HepG2 (cell line): ENCODE data around the gene ADAMTS13. TPM values are rescaled to one million over a fixed set of nuclear protein-coding genes. Genes with fewer than 3 reads are reported as not detected.

Source experiments
- ATAC-seq: fragments of 200-7000 bp; cut with Tn5 transposase; 3 replicates; pipeline ENCODE4 v1.9.1; 2020; ENCODE audit warnings: mild to moderate bottlenecking, moderate library complexity
- BruUV-seq: library from RNA; stranded (reverse); fragments of 400-500 nt; replicated peaks from 2 replicates; lab custom pipeline; 2021; lab: Mats Ljungman, UMichigan
- CTCF ChIA-PET: fragments of 300-600 bp; formaldehyde crosslinking; extraction: SDS; loops from one replicate; lab custom pipeline; 2021; ENCODE audit warnings: low total read pairs, inconsistent platforms, low intra/inter-chr PET ratio; lab: Yijun Ruan, JAX
- POLR2A ChIA-PET: fragments of 350-600 bp; sonication (Branson Sonifier 250); formaldehyde crosslinking; loops from one replicate; lab custom pipeline; 2020; ENCODE audit warnings: antibody characterized with exemption, inconsistent platforms; lab: Yijun Ruan, JAX
- DNase-seq: peaks from one replicate; pipeline ENCODE4 v3.0.0-alpha.2; 2015; ENCODE audit warnings: low spot score
- FAIRE-seq: peaks from 3 replicates; lab custom pipeline; 2011; peaks lifted over from hg19 to GRCh38; lab: Jason Lieb, UNC
- H2AFZ ChIP-seq: one replicate; pipeline ENCODE4 v1.6.1; 2011; ENCODE audit warnings: low read length, inconsistent platforms
- H3K27ac ChIP-seq: fragments of 300-600 bp; 3 replicates; pipeline ENCODE4 v1.8.0; 2011; ENCODE audit warnings: mixed run types, mild to moderate bottlenecking, mixed read lengths, low read length, inconsistent platforms; ENCODE audit not compliant: insufficient read depth; ENCODE audit errors: extremely low read length
- H3K27me3 ChIP-seq, 2 experiments: fragments of 200-600 bp in 1 of 2; 2 replicates in 1 of 2; 3 replicates in 1 of 2; pipeline versions ENCODE4 v1.6.0 to v1.8.0; 2011; ENCODE audit warnings: low read length in 2 of 2, mild to moderate bottlenecking in 2 of 2, moderate library complexity in 2 of 2, inconsistent platforms in 1 of 2; ENCODE audit not compliant: insufficient read depth in 2 of 2, control insufficient read depth in 1 of 2
- H3K36me3 ChIP-seq, 2 experiments: fragments of 200-600 bp in 1 of 2; replicated peaks in 1 of 2; 2 replicates in 1 of 2; 3 replicates in 1 of 2; pipeline versions ENCODE4 v1.5.1 to v1.8.0; 2011; ENCODE audit warnings: low read length in 2 of 2, inconsistent platforms in 1 of 2; ENCODE audit not compliant: insufficient read depth in 2 of 2, control insufficient read depth in 1 of 2
- H3K4me1 ChIP-seq: 2 replicates; pipeline ENCODE4 v1.5.1; 2012; ENCODE audit warnings: low read length, inconsistent platforms; ENCODE audit not compliant: insufficient read depth
- H3K4me2 ChIP-seq: 2 replicates; pipeline ENCODE4 v1.6.0; 2011; ENCODE audit warnings: low read depth, low read length, inconsistent platforms
- H3K4me3 ChIP-seq, 3 experiments: fragments of 200-600 bp in 1 of 3; sonication (generic), shearing (Covaris generic) in 1 of 3; replicated peaks in 1 of 3; 2 replicates each; pipeline ENCODE4 v1.5.1; 2011 to 2016; ENCODE audit warnings: low read length in 3 of 3, inconsistent platforms in 2 of 3, low read depth in 2 of 3, mild to moderate bottlenecking in 2 of 3, control low read depth in 1 of 3, mixed read lengths in 1 of 3; ENCODE audit not compliant: insufficient read depth in 1 of 3
- H3K79me2 ChIP-seq: one replicate; pipeline ENCODE4 v1.6.1; 2011; ENCODE audit warnings: low read length, inconsistent platforms; ENCODE audit not compliant: insufficient read depth
- H3K9ac ChIP-seq: 2 replicates; pipeline ENCODE4 v1.6.0; 2011; ENCODE audit warnings: mild to moderate bottlenecking, low read depth, low read length, inconsistent platforms; ENCODE audit not compliant: insufficient read depth
- H3K9me3 ChIP-seq: 2 replicates; pipeline ENCODE4 v1.5.1; 2012; ENCODE audit warnings: mild to moderate bottlenecking, low read length
- H4K20me1 ChIP-seq: 2 replicates; pipeline ENCODE4 v1.6.0; 2011; ENCODE audit warnings: inconsistent platforms, mild to moderate bottlenecking, low read length, moderate library complexity; ENCODE audit not compliant: insufficient read depth
- CCDC6 ChIP-seq: sonication (generic); formaldehyde crosslinking; IDR thresholded peaks from 2 replicates; pipeline ENCODE4 v1.8.1; 2022; ENCODE audit warnings: mild to moderate bottlenecking, missing genetic modification reagents, moderate library complexity
- ESRRA ChIP-seq: sonication (generic); formaldehyde crosslinking; IDR thresholded peaks from 2 replicates; pipeline ENCODE4 v1.5.1; 2020; ENCODE audit warnings: mild to moderate bottlenecking, low read depth, missing genetic modification reagents
- FOXA3 ChIP-seq: IDR thresholded peaks from 2 replicates; pipeline ENCODE4 v1.6.1; 2016; ENCODE audit warnings: missing genetic modification reagents, missing compliant biosample characterization
- GATAD1 ChIP-seq: IDR thresholded peaks from 2 replicates; pipeline ENCODE4 v1.6.1; 2016; ENCODE audit warnings: missing genetic modification reagents, missing compliant biosample characterization
- MLXIP ChIP-seq: sonication (generic); formaldehyde crosslinking; IDR thresholded peaks from 2 replicates; pipeline ENCODE4 v1.9.0; 2021; ENCODE audit warnings: missing genetic modification reagents, borderline replicate concordance
- NKX3-1 ChIP-seq: sonication (generic); formaldehyde crosslinking; IDR thresholded peaks from 2 replicates; pipeline ENCODE4 v1.5.0; 2020; ENCODE audit warnings: missing genetic modification reagents
- PAF1 ChIP-seq: IDR thresholded peaks from 2 replicates; pipeline ENCODE4 v1.6.1; 2016; ENCODE audit warnings: missing genetic modification reagents, missing compliant biosample characterization
- PAWR ChIP-seq: sonication (generic); formaldehyde crosslinking; IDR thresholded peaks from 2 replicates; pipeline ENCODE4 v1.4.0; 2020; ENCODE audit warnings: missing genetic modification reagents, mild to moderate bottlenecking, borderline replicate concordance
- PAX8 ChIP-seq: sonication (generic); formaldehyde crosslinking; IDR thresholded peaks from 2 replicates; pipeline ENCODE4 v1.8.0; 2022; ENCODE audit warnings: mild to moderate bottlenecking, missing genetic modification reagents, borderline replicate concordance
- RBM22 ChIP-seq: fragments of 200-400 bp; formaldehyde crosslinking; optimal IDR thresholded peaks from 2 replicates; pipeline ENCODE3; 2017; ENCODE audit warnings: mild to moderate bottlenecking, low read length, moderate library complexity
- SAFB2 ChIP-seq: sonication (generic); formaldehyde crosslinking; IDR thresholded peaks from 2 replicates; pipeline ENCODE4 v1.5.1; 2020; ENCODE audit warnings: missing genetic modification reagents, low read depth, mild to moderate bottlenecking, borderline replicate concordance
- SMAD3 ChIP-seq: sonication (generic); formaldehyde crosslinking; IDR thresholded peaks from 2 replicates; pipeline ENCODE4 v1.4.0; 2020; ENCODE audit warnings: missing genetic modification reagents
- ZNF354B ChIP-seq: sonication (generic); formaldehyde crosslinking; IDR thresholded peaks from 2 replicates; pipeline ENCODE4 v1.8.0; 2022; ENCODE audit warnings: mild to moderate bottlenecking, missing genetic modification reagents
- ZSCAN9 ChIP-seq: IDR thresholded peaks from 2 replicates; pipeline ENCODE4 v1.6.1; 2016; ENCODE audit warnings: borderline replicate concordance
- ZZZ3 ChIP-seq: sonication (generic); formaldehyde crosslinking; IDR thresholded peaks from 2 replicates; pipeline ENCODE4 v1.4.0; 2020; ENCODE audit warnings: missing genetic modification reagents, mild to moderate bottlenecking, borderline replicate concordance
- WGBS: methylation state at CpG from one replicate; pipeline ENCODE4 v1.1.6; 2017; ENCODE audit warnings: low lambda C conversion rate; 5-methylcytosine and 5-hydroxymethylcytosine counted together
- in situ Hi-C: cut with HindIII; loops from 2 replicates; pipeline ENCODE4 v1.10.0; 2017; ENCODE audit warnings: low pct_unique_long_range_greater_than_20kb; ENCODE audit not compliant: extremely low pct_ligation_motif_present
- intact Hi-C: fragments of 100-400 bp; cut with micrococcal nuclease; formaldehyde crosslinking; loops from one replicate; pipeline ENCODE4 v1.10.0; 2022; ENCODE audit not compliant: unreplicated experiment
- polyA plus RNA-seq, 8 experiments: library from polyadenylated mRNA; depleted of rRNA in 3 of 8; stranded (reverse) in 7 of 8; unstranded in 1 of 8; fragments of >200 nt; fragmentation: Illumina TruSeq in 4 of 8; extraction: Trizol in 4 of 8; gene quantifications; 2 replicates each; pipeline versions ENCODE4 v1.2.1 to v1.2.3, GENCODE V29; 2011 to 2016; ENCODE audit warnings: low read depth in 4 of 8, missing spikeins in 1 of 8, mixed read lengths in 1 of 8; ENCODE audit not compliant: insufficient read depth in 1 of 8
- total RNA-seq, 5 experiments: library from RNA; depleted of rRNA; stranded (reverse); fragments of >200 nt; fragmentation: Illumina TruSeq; extraction: Trizol; gene quantifications; 2 replicates each; pipeline ENCODE4 v1.2.3, GENCODE V29; 2016; ENCODE audit warnings: low read depth in 1 of 5
- TF ChIP-seq, protein P1 (sequence below): sonication (generic); formaldehyde crosslinking; IDR thresholded peaks from 2 replicates; pipeline ENCODE4 v1.9.0; 2021; ENCODE audit warnings: mild to moderate bottlenecking, missing genetic modification reagents

The ADAMTS13 gene
- total and polyA plus RNA-seq, 2 of the 13 experiments (the other 11 are each of a cell fraction or from before 2014, with no cell fraction given): 0.91 to 4.5 TPM

GRCh38 chr9:133394687-133395271 lies 27.4 kb upstream of the ADAMTS13 start:
- no peaks in the 10 kb centered on the region for H3K9me3 ChIP-seq
- WGBS: 7% methylated on average over 6 of the region's 8 CpGs
- no peaks in the 10 kb centered on the region for H3K27me3 ChIP-seq
- no TSS peak for BruUV-seq
- intact Hi-C loops: loop anchor here (5.0 kb wide), 1 partner anchor 37 kb away; the partner anchor contains the start of genes SURF1 and SURF2
- no peak overlapping the region for H3K27ac ChIP-seq
- H3K9ac ChIP-seq: no peak overlapping the region
- ChIA-PET CTCF (interaction anchor here (0.6 to 1.1 kb wide), 2 partner anchors 34 to 88 kb away, joined by 3 read pairs; no protein-coding TSS in a partner anchor), POLR2A (interaction anchor here (1.1 to 1.9 kb wide), 9 partner anchors 9 to 65 kb away, joined by 3 to 8 read pairs (median 5); partner anchors contain the start of genes CACFD1, MED22, RPL7A and STKLD1)
- DNase-seq: no peak
- H3K79me2 ChIP-seq: no peaks in the 10 kb centered on the region
- H3K36me3 ChIP-seq: no peaks in the 10 kb centered on the region
- in situ Hi-C loops: no loop called here
- H2AFZ ChIP-seq: no peak overlapping the region
- ATAC-seq: peak; percentile 54
- H3K4me2 ChIP-seq: peak overlapping the region; percentile 65
- H4K20me1 ChIP-seq: no peaks in the 10 kb centered on the region
- peaks cover 61% of the 10 kb centered on the region for H3K4me1 ChIP-seq
- no peak for FAIRE-seq
- H3K4me3 ChIP-seq: peak overlapping the region in 1 of 3 experiments; percentile 50; a peak in 2 of 6 replicates
- TF ChIP-seq PAWR (CRISPR knock-in tag): no peak
- TF ChIP-seq FOXA3 (CRISPR knock-in tag): no peak; the same call in 1 of the 2 replicates
- no peak for TF ChIP-seq NKX3-1 (CRISPR knock-in tag)
- no peak for TF ChIP-seq MLXIP (CRISPR knock-in tag)
- TF ChIP-seq ZNF354B (CRISPR knock-in tag): no peak
- TF ChIP-seq RBM22: no peak
- no peak for TF ChIP-seq PAX8 (CRISPR knock-in tag)
- TF ChIP-seq, protein P1, sequence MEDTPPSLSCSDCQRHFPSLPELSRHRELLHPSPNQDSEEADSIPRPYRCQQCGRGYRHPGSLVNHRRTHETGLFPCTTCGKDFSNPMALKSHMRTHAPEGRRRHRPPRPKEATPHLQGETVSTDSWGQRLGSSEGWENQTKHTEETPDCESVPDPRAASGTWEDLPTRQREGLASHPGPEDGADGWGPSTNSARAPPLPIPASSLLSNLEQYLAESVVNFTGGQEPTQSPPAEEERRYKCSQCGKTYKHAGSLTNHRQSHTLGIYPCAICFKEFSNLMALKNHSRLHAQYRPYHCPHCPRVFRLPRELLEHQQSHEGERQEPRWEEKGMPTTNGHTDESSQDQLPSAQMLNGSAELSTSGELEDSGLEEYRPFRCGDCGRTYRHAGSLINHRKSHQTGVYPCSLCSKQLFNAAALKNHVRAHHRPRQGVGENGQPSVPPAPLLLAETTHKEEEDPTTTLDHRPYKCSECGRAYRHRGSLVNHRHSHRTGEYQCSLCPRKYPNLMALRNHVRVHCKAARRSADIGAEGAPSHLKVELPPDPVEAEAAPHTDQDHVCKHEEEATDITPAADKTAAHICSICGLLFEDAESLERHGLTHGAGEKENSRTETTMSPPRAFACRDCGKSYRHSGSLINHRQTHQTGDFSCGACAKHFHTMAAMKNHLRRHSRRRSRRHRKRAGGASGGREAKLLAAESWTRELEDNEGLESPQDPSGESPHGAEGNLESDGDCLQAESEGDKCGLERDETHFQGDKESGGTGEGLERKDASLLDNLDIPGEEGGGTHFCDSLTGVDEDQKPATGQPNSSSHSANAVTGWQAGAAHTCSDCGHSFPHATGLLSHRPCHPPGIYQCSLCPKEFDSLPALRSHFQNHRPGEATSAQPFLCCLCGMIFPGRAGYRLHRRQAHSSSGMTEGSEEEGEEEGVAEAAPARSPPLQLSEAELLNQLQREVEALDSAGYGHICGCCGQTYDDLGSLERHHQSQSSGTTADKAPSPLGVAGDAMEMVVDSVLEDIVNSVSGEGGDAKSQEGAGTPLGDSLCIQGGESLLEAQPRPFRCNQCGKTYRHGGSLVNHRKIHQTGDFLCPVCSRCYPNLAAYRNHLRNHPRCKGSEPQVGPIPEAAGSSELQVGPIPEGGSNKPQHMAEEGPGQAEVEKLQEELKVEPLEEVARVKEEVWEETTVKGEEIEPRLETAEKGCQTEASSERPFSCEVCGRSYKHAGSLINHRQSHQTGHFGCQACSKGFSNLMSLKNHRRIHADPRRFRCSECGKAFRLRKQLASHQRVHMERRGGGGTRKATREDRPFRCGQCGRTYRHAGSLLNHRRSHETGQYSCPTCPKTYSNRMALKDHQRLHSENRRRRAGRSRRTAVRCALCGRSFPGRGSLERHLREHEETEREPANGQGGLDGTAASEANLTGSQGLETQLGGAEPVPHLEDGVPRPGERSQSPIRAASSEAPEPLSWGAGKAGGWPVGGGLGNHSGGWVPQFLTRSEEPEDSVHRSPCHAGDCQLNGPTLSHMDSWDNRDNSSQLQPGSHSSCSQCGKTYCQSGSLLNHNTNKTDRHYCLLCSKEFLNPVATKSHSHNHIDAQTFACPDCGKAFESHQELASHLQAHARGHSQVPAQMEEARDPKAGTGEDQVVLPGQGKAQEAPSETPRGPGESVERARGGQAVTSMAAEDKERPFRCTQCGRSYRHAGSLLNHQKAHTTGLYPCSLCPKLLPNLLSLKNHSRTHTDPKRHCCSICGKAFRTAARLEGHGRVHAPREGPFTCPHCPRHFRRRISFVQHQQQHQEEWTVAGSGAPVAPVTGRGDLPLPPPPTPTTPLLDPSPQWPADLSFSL: no peak
- TF ChIP-seq SAFB2 (CRISPR knock-in tag): no peak
- TF ChIP-seq ZZZ3 (CRISPR knock-in tag): no peak
- 0 out of 2 replicates have a peak, but pooled peaks have one; percentile 30 for TF ChIP-seq ESRRA (CRISPR knock-in tag)
- TF ChIP-seq PAF1 (CRISPR knock-in tag): no peak
- no peak for TF ChIP-seq CCDC6 (CRISPR knock-in tag)
- 0 out of 2 replicates have a peak, but pooled peaks have one; percentile 44 for TF ChIP-seq GATAD1 (CRISPR knock-in tag)
- TF ChIP-seq SMAD3: no peak
- TF ChIP-seq ZSCAN9: no peak
